Body of pancreas (tissue), 4 donors: Measurements from ENCODE around the gene GAL. TPM values are rescaled to one million over a fixed set of nuclear protein-coding genes. Genes with fewer than 3 reads are reported as not detected.

Source experiments
- ATAC-seq: fragments of 150-250 bp; one replicate; pipeline ENCODE4 v1.9.1; 2016
- DNase-seq, 4 donors: peaks; one replicate each; pipeline ENCODE4 v3.0.0-alpha.2; 2019
- H3K27ac ChIP-seq, 4 donors: fragments of 200-600 bp; sonication (generic); 1 replicate in 3 of 4; 2 replicates in 1 of 4; pipeline versions ENCODE4 v1.5.1 to v1.6.1; 2016 to 2019; ENCODE audit warnings: mild to moderate bottlenecking in 1 of 4, mixed read lengths in 1 of 4, moderate library complexity in 1 of 4
- H3K27me3 ChIP-seq, 2 donors: fragments of 200-600 bp; sonication (generic); one replicate each; pipeline ENCODE4 v1.6.0; 2016; ENCODE audit warnings: mild to moderate bottlenecking in 1 of 2
- H3K36me3 ChIP-seq, 2 donors: fragments of 200-600 bp; sonication (generic); replicated peaks in 1 of 2; 2 replicates each; pipeline ENCODE4 v1.5.1; 2016; ENCODE audit warnings: low read depth in 2 of 2; ENCODE audit not compliant: insufficient read depth in 1 of 2
- H3K4me1 ChIP-seq: fragments of 200-600 bp; sonication (generic); one replicate; pipeline ENCODE4 v1.6.0; 2016
- H3K4me3 ChIP-seq, 2 donors: fragments of 200-600 bp; sonication (generic); 1 replicate in 1 of 2; 2 replicates in 1 of 2; pipeline ENCODE4 v1.5.1; 2016 to 2019
- H3K9me3 ChIP-seq, 3 donors: fragments of 200-600 bp; sonication (generic); 1 replicate in 2 of 3; 2 replicates in 1 of 3; pipeline ENCODE4 v1.5.1; 2016
- CTCF ChIP-seq, 7 experiments: fragments of 450-650 bp in 4 of 7; fragments of 200-600 bp in 3 of 7; sonication (generic) in 3 of 7; IDR thresholded peaks; one replicate each; pipeline ENCODE4 v1.5.1; 2016 to 2019; ENCODE audit warnings: antibody characterized with exemption in 7 of 7
- POLR2A ChIP-seq, 3 donors: fragments of 450-650 bp; IDR thresholded peaks; one replicate each; pipeline ENCODE4 v1.6.1; 2016; ENCODE audit warnings: antibody characterized with exemption in 3 of 3, mild to moderate bottlenecking in 2 of 3
- WGBS, 2 donors: methylation state at CpG; one replicate each; pipeline ENCODE4 v1.1.5; 2017; 5-methylcytosine and 5-hydroxymethylcytosine counted together
- intact Hi-C: fragments of 100-400 bp; cut with DNase I; formaldehyde crosslinking; loops from one replicate; pipeline ENCODE4 v1.15.1; 2023
- total RNA-seq, 2 donors: library from RNA; depleted of rRNA; stranded (reverse); fragments of >200 nt; gene quantifications; one replicate each; pipeline ENCODE4 v1.1.0, GENCODE V29; 2016

GAL gene
- total RNA-seq, 2 donors from 2014 or later, result 3.4 to 5.9 TPM

DNA sequence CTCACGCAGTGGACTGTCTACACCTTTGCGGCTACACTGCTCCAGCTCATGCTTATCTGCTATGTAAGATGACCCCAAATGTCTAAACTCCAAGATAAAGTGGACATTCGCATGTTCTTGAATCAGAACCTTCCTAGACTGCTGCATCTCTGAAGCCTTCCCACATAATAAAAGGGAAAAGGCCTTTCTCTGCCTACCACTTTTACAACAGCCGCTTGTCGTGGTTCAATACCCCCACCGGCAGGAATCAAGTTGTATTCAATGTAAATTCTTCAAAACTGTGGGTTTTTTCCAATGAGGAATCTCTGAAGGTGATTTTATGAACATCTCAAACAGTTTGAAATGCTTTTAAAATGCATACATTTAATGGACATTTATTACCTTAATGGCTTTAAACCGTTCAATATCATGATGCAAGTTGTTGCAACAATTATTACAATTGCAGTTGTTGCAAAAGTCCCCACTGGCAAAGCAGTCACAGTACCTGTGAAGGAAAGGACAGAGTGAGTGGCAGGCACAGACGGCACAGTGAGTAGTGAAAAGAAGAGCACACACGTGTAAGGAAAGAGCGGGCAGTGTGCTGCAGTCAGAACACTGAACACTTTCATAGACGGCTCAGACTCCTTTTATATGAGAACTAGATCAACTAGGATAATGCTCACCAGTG lies 31.2 kb downstream of the GAL start:
- WGBS, 2 donors, result 89 to 92% methylated on average over 11 of the region's 11 CpGs
- H3K9me3 ChIP-seq, result no peaks in the 10 kb centered on the region
- no peaks in the 10 kb centered on the region for H3K4me1 ChIP-seq
- H3K36me3 ChIP-seq, result no peaks in the 10 kb centered on the region
- DNase-seq, result no peak
- no peak for TF ChIP-seq CTCF (IDR thresholded peaks at IDR 0.05)
- no peak for TF ChIP-seq POLR2A (IDR thresholded peaks at IDR 0.05)
- H3K27me3 ChIP-seq, result no peaks in the 10 kb centered on the region
- ATAC-seq, result no peak
- intact Hi-C loops, result no loop called here
- no peak overlapping the region for H3K27ac ChIP-seq
- H3K4me3 ChIP-seq, result no peak overlapping the region

DNA sequence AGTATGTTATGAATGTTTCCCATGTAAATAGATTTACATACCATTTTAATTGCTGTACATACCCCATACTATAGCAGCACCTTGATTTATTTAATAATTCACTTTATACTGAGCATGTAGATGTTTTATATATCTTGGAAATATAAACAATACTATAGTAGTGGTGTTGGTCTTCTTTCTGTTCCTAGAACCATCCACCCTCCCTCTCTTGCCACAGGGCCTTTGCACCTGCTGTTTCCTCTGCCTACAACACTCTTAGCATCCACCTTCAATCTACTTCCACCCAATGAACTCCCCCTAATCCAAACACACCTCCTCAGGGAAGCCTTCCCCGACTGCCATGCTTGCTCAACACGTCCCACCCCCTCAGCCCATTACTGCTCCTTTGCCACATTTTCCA lies 36.7 kb downstream of the GAL start:
- Histone ChIP-seq H3K4me1 (no peaks in the 10 kb centered on the region), H3K27ac (no peak overlapping the region), H3K36me3 (no peaks in the 10 kb centered on the region), H3K4me3 (no peak overlapping the region), H3K9me3 (no peaks in the 10 kb centered on the region), H3K27me3 (no peaks in the 10 kb centered on the region)
- DNase-seq (no peak), ATAC-seq (no peak)
- intact Hi-C loops, result no loop called here
- 89 to 91% methylated on average over 2 of the region's 2 CpGs for WGBS, 2 donors
- TF ChIP-seq CTCF (IDR thresholded peaks at IDR 0.05) (no peak), POLR2A (IDR thresholded peaks at IDR 0.05) (no peak)

DNA sequence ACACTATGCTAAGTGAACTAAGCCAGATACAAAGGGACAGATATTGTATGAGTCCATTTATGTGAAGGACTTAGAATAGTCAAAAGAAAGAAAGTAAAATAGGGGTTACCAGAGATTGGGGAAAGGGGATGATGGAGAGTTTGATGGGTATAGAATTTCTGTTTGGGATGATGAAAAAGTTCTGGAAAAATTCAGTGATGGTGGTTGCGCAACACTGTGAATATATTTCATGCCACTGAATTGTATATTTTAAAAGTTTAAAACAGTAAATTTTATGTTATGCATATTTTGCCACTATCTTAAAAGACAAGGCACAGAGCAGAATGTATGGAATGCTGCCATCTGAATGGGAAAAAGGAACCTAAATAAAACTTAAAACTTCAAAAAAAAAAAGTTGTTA lies 37.8 kb downstream of the GAL start:
- no peak for ATAC-seq
- no peak for TF ChIP-seq POLR2A (IDR thresholded peaks at IDR 0.05)
- TF ChIP-seq CTCF (IDR thresholded peaks at IDR 0.05), result no peak
- no peaks in the 10 kb centered on the region for H3K36me3 ChIP-seq
- no peak for DNase-seq
- no peaks in the 10 kb centered on the region for H3K9me3 ChIP-seq
- H3K27ac ChIP-seq, result no peak overlapping the region
- whole genome bisulfite sequencing, 2 donors, result 97 to 98% methylated on average over 1 of the region's 1 CpG
- H3K4me1 ChIP-seq, result no peaks in the 10 kb centered on the region
- no peaks in the 10 kb centered on the region for H3K27me3 ChIP-seq
- no peak overlapping the region for H3K4me3 ChIP-seq
- intact Hi-C loops, result no loop called here

DNA sequence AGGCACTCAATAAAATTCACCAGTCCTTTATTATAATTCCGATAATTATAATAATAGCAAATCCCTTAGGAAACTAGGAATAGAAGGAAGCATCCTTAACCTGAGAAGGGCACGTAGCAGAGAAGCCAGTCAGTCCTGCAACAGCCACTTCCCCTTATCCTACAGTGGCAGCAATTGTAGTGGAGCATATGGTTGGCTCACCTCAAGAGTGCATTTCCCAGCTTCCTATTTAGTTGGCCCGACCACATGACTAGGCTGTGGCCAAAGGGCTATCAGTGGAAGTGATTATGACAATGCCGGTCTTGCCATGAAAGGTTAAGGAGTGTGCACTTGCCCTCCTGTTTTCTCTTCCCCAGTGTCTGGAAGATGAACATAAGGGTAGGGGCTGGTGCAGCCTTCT lies 39.9 kb downstream of the GAL start:
- intact Hi-C loops, result no loop called here
- H3K27me3 ChIP-seq, result no peaks in the 10 kb centered on the region
- WGBS, 2 donors, result 69 to 80% methylated on average over 4 of the region's 4 CpGs
- no peak overlapping the region for H3K27ac ChIP-seq
- no peaks in the 10 kb centered on the region for H3K36me3 ChIP-seq
- H3K9me3 ChIP-seq, result no peaks in the 10 kb centered on the region
- no peaks in the 10 kb centered on the region for H3K4me1 ChIP-seq
- DNase-seq (no peak), ATAC-seq (no peak)
- no peak for TF ChIP-seq POLR2A (IDR thresholded peaks at IDR 0.05)
- TF ChIP-seq CTCF (IDR thresholded peaks at IDR 0.05), result no peak
- H3K4me3 ChIP-seq, result no peak overlapping the region

- TF ChIP-seq POLR2A (IDR thresholded peaks at IDR 0.05) (no peak), CTCF (IDR thresholded peaks at IDR 0.05) (no peak)
Measured at GRCh38 chr11:68727783-68728182, 43.4 kb downstream of the GAL start.

More at GRCh38 chr11:68727783-68728182, 43.4 kb downstream of the GAL start:
- Histone ChIP-seq H3K9me3 (no peaks in the 10 kb centered on the region), H3K36me3 (no peaks in the 10 kb centered on the region), H3K27ac (no peak overlapping the region), H3K4me3 (no peak overlapping the region), H3K27me3 (no peaks in the 10 kb centered on the region), H3K4me1 (no peaks in the 10 kb centered on the region)
- WGBS, 2 donors, result 70 to 79% methylated on average over 6 of the region's 6 CpGs
- intact Hi-C loops, result no loop called here
- ATAC-seq, result no peak
- no peak for DNase-seq
